Measurements from ENCODE around the gene PATJ.

- no peak for TF ChIP-seq TAF1 (IDR thresholded peaks at IDR 0.05; ENCODE audit: borderline replicate concordance, insufficient read depth, low read length)
- no peak for TF ChIP-seq POLR2AphosphoS5 (IDR thresholded peaks at IDR 0.05; ENCODE audit: low read depth, low read length)
- no peak for TF ChIP-seq REST (IDR thresholded peaks at IDR 0.05; ENCODE audit: insufficient read depth in 1 of 2, low read depth in 2 of 2, low read length in 2 of 2)
Measured at GRCh38 chr1:62161711-62162110, 419.4 kb downstream of the PATJ start.
